H9 (cell line): ENCODE measurements around the gene NOS3. TPM values are rescaled to one million over a fixed set of nuclear protein-coding genes. Genes with fewer than 3 reads are reported as not detected.

ENCODE experiments used
- DNase-seq: peaks from one replicate; pipeline ENCODE4 v3.0.0-alpha.2; 2017
- H2AFZ ChIP-seq: one replicate; pipeline ENCODE4 v1.6.1; 2013; ENCODE audit warnings: mild to moderate bottlenecking, low read length, control low read depth, moderate library complexity
- H2AK5ac ChIP-seq: 2 replicates; pipeline ENCODE4 v1.6.1; 2013; ENCODE audit warnings: low read length, control low read depth, mixed read lengths; ENCODE audit not compliant: insufficient read length
- H2BK120ac ChIP-seq: one replicate; pipeline ENCODE4 v1.6.1; 2013; ENCODE audit warnings: low read depth, mild to moderate bottlenecking, low read length, control low read depth, inconsistent platforms; ENCODE audit not compliant: poor library complexity, severe bottlenecking
- H2BK12ac ChIP-seq: 2 replicates; pipeline ENCODE4 v1.6.1; 2013; ENCODE audit warnings: low read length, control low read depth, mixed read lengths, low read depth; ENCODE audit not compliant: insufficient read length
- H2BK15ac ChIP-seq: 2 replicates; pipeline ENCODE4 v1.6.1; 2013; ENCODE audit warnings: low read depth, low read length, control low read depth
- H2BK20ac ChIP-seq: one replicate; pipeline ENCODE4 v1.6.1; 2013; ENCODE audit warnings: low read depth, mild to moderate bottlenecking, low read length, control low read depth, inconsistent platforms; ENCODE audit not compliant: poor library complexity, severe bottlenecking
- H2BK5ac ChIP-seq: 2 replicates; pipeline ENCODE4 v1.6.1; 2013; ENCODE audit warnings: low read length, control low read depth, mixed read lengths; ENCODE audit not compliant: insufficient read length
- H3K14ac ChIP-seq: 2 replicates; pipeline ENCODE4 v1.6.1; 2013; ENCODE audit warnings: low read length, control low read depth; ENCODE audit not compliant: insufficient read depth
- H3K18ac ChIP-seq: 2 replicates; pipeline ENCODE4 v1.6.1; 2013; ENCODE audit warnings: low read depth, mild to moderate bottlenecking, mixed read lengths, low read length, control low read depth; ENCODE audit not compliant: insufficient read length
- H3K23ac ChIP-seq: 2 replicates; pipeline ENCODE4 v1.6.1; 2013; ENCODE audit warnings: low read length, control low read depth, mixed read lengths, low read depth; ENCODE audit not compliant: insufficient read length
- H3K23me2 ChIP-seq: 2 replicates; pipeline ENCODE4 v1.6.1; 2013; ENCODE audit warnings: low read depth, mild to moderate bottlenecking, mixed read lengths, low read length, control low read depth; ENCODE audit not compliant: insufficient read length, poor library complexity, severe bottlenecking
- H3K27ac ChIP-seq: 2 replicates; pipeline ENCODE4 v1.5.1; 2013; ENCODE audit warnings: low read length, control low read depth, mixed read lengths, low read depth; ENCODE audit not compliant: insufficient read length
- H3K27me3 ChIP-seq: 2 replicates; pipeline ENCODE4 v1.6.1; 2013; ENCODE audit warnings: low read length, control low read depth, inconsistent platforms; ENCODE audit not compliant: insufficient read depth
- H3K4ac ChIP-seq: 2 replicates; pipeline ENCODE4 v1.6.1; 2013; ENCODE audit warnings: low read depth, mild to moderate bottlenecking, control low read depth, inconsistent platforms, low read length, moderate library complexity
- H3K4me1 ChIP-seq: 2 replicates; pipeline ENCODE4 v1.6.1; 2013; ENCODE audit warnings: low read length, control low read depth, inconsistent platforms; ENCODE audit not compliant: insufficient read depth
- H3K4me2 ChIP-seq: 2 replicates; pipeline ENCODE4 v1.6.1; 2013; ENCODE audit warnings: low read length, control low read depth, mixed read lengths; ENCODE audit not compliant: insufficient read length, insufficient read depth
- H3K56ac ChIP-seq: 2 replicates; pipeline ENCODE4 v1.6.1; 2013; ENCODE audit warnings: low read depth, mild to moderate bottlenecking, mixed read lengths, low read length, control low read depth; ENCODE audit not compliant: insufficient read length
- H3K79me1 ChIP-seq: 2 replicates; pipeline ENCODE4 v1.6.1; 2013; ENCODE audit warnings: low read depth, mild to moderate bottlenecking, moderate library complexity, low read length, control low read depth, inconsistent platforms; ENCODE audit not compliant: insufficient read depth, poor library complexity, severe bottlenecking
- H3K79me2 ChIP-seq: 2 replicates; pipeline ENCODE4 v1.6.1; 2013; ENCODE audit warnings: low read length, control low read depth, inconsistent platforms; ENCODE audit not compliant: insufficient read depth
- H3K9ac ChIP-seq: 2 replicates; pipeline ENCODE4 v1.6.1; 2013; ENCODE audit warnings: low read length, control low read depth, mixed read lengths; ENCODE audit not compliant: insufficient read length; ENCODE audit errors: extremely low read depth
- H3K9me3 ChIP-seq: one replicate; pipeline ENCODE4 v1.6.1; 2013; ENCODE audit warnings: low read depth, low read length, inconsistent platforms; ENCODE audit not compliant: control insufficient read depth
- H3T11ph ChIP-seq: one replicate; pipeline ENCODE4 v1.6.1; 2013; ENCODE audit warnings: mild to moderate bottlenecking, low read length, control low read depth, inconsistent platforms
- H4K20me1 ChIP-seq: one replicate; pipeline ENCODE4 v1.6.1; 2013; ENCODE audit not compliant: control insufficient read depth, insufficient read length, insufficient read depth
- H4K5ac ChIP-seq: 2 replicates; pipeline ENCODE4 v1.6.1; 2013; ENCODE audit warnings: low read depth, mild to moderate bottlenecking, mixed read lengths, low read length, control low read depth; ENCODE audit not compliant: insufficient read length
- H4K8ac ChIP-seq: replicated peaks from 2 replicates; pipeline ENCODE4 v1.6.1; 2013; ENCODE audit warnings: low read length, control low read depth, mixed read lengths, low read depth; ENCODE audit not compliant: insufficient read length
- H4K91ac ChIP-seq: 2 replicates; pipeline ENCODE4 v1.6.1; 2013; ENCODE audit warnings: low read depth, mild to moderate bottlenecking, moderate library complexity, mixed read lengths, low read length, control low read depth; ENCODE audit not compliant: insufficient read length
- H3K27ac Mint-ChIP-seq, 3 experiments: 2 replicates in 2 of 3; 3 replicates in 1 of 3; pipeline ENCODE4 v1.8.0; 2020 to 2021; ENCODE audit warnings: mixed read lengths in 3 of 3, mild to moderate bottlenecking in 1 of 3, moderate library complexity in 1 of 3
- H3K27me3 Mint-ChIP-seq: 2 replicates; pipeline ENCODE4 v1.8.0; 2021; ENCODE audit warnings: low read depth, mild to moderate bottlenecking, moderate library complexity, mixed read lengths
- H3K36me3 Mint-ChIP-seq, 3 experiments: 2 replicates in 2 of 3; 3 replicates in 1 of 3; pipeline ENCODE4 v1.8.0; 2020 to 2021; ENCODE audit warnings: low read depth in 3 of 3, mixed read lengths in 3 of 3; ENCODE audit not compliant: insufficient read depth in 1 of 3
- H3K4me1 Mint-ChIP-seq, 2 experiments: 2 replicates each; pipeline ENCODE4 v1.8.0; 2020; ENCODE audit warnings: mixed read lengths in 2 of 2
- H3K4me3 Mint-ChIP-seq, 2 experiments: 2 replicates in 1 of 2; 3 replicates in 1 of 2; pipeline ENCODE4 v1.8.0; 2020 to 2021; ENCODE audit warnings: mild to moderate bottlenecking in 2 of 2, mixed read lengths in 2 of 2, moderate library complexity in 1 of 2
- H3K9me3 Mint-ChIP-seq, 2 experiments: 2 replicates in 1 of 2; 3 replicates in 1 of 2; pipeline ENCODE4 v1.8.0; 2020; ENCODE audit warnings: mild to moderate bottlenecking in 2 of 2, mixed read lengths in 2 of 2, moderate library complexity in 1 of 2
- CTCF ChIP-seq: fragments of 200-600 bp; sonication (generic); conservative IDR thresholded peaks from 3 replicates; pipeline ENCODE4 v1.8.0; 2021; ENCODE audit warnings: antibody characterized with exemption, mild to moderate bottlenecking
- WGBS: extraction: QIAGEN DNeasy Blood & Tissue Kit; methylation state at CpG from one replicate; pipeline ENCODE4 v1.1.7; 2013; ENCODE audit warnings: missing lambda C conversion rate, low lambda C conversion rate, mixed read lengths; ENCODE audit not compliant: insufficient read length; ENCODE audit errors: extremely low coverage; 5-methylcytosine and 5-hydroxymethylcytosine counted together
- total RNA-seq: library from RNA; stranded (reverse); gene quantifications from 2 replicates; pipeline ENCODE4 v1.2.1, GENCODE V29; 2021

NOS3 gene
- total RNA-seq, 1 experiment from 2014 or later: 4.5 TPM

DNA sequence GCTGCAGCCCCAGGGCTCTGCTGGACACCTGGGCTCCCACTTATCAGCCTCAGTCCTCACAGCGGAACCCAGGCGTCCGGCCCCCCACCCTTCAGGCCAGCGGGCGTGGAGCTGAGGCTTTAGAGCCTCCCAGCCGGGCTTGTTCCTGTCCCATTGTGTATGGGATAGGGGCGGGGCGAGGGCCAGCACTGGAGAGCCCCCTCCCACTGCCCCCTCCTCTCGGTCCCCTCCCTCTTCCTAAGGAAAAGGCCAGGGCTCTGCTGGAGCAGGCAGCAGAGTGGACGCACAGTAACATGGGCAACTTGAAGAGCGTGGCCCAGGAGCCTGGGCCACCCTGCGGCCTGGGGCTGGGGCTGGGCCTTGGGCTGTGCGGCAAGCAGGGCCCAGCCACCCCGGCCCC is 2.7 kb downstream of the NOS3 start:
- Mint-ChIP-seq H3K36me3 (peaks cover 0 to 12% (median 5%) of the 10 kb centered on the region in 3 experiments; a peak in 4 of 7 replicates), H3K4me1 (peaks cover 7 to 35% of the 10 kb centered on the region in 2 experiments), H3K4me3 (no peak overlapping the region), H3K9me3 (peaks cover 9 to 15% of the 10 kb centered on the region in 2 experiments), H3K27ac (no peak overlapping the region), H3K27me3 (peaks cover 15% of the 10 kb centered on the region)
- DNase-seq: peak; percentile 80
- no CpG with 5 or more reads among the region's 14 CpGs for WGBS
- peak overlapping the region; percentile 32 for H2BK20ac ChIP-seq
- H3K9ac ChIP-seq: no peak overlapping the region
- H2AFZ ChIP-seq: no peak overlapping the region
- H3K23me2 ChIP-seq: no peaks in the 10 kb centered on the region
- no peak overlapping the region for H3K18ac ChIP-seq
- H3K27me3 ChIP-seq: no peaks in the 10 kb centered on the region
- TF ChIP-seq CTCF: no peak
- no peak overlapping the region for H4K5ac ChIP-seq
- no peaks in the 10 kb centered on the region for H4K20me1 ChIP-seq
- no peak overlapping the region for H2BK12ac ChIP-seq
- no peak overlapping the region for H4K8ac ChIP-seq
- no peak overlapping the region for H3K23ac ChIP-seq
- H3K79me1 ChIP-seq: no peaks in the 10 kb centered on the region
- no peak overlapping the region for H3K14ac ChIP-seq
- no peak overlapping the region for H3T11ph ChIP-seq
- no peaks in the 10 kb centered on the region for H3K79me2 ChIP-seq
- H3K56ac ChIP-seq: no peak overlapping the region
- H2BK120ac ChIP-seq: no peak overlapping the region
- no peak overlapping the region for H3K4me2 ChIP-seq
- no peak overlapping the region for H2BK5ac ChIP-seq
- no peak overlapping the region for H4K91ac ChIP-seq
- no peak overlapping the region for H3K4ac ChIP-seq
- no peak overlapping the region for H2BK15ac ChIP-seq
- H3K9me3 ChIP-seq: no peaks in the 10 kb centered on the region
- no peak overlapping the region for H3K27ac ChIP-seq
- no peak overlapping the region for H2AK5ac ChIP-seq
- H3K4me1 ChIP-seq: no peaks in the 10 kb centered on the region; the same call in 1 of the 2 replicates
